Stimulated activated CD8-positive, alpha-beta memory T cell treated with anti-CD3 and anti-CD28 coated beads, Interleukin-15, amount 100 ng/mL, for 1 hour (primary cell): ENCODE results near the gene TTC13.
"Not testable (repeated sequence)": the region's sequence is repeated elsewhere in the genome, so short reads cannot be mapped to it uniquely, and the experiment has no call there.

Experiments
- DNase-seq: peaks from one replicate; pipeline ENCODE4 v3.0.0-alpha.2; 2020; ENCODE audit warnings: low read depth

Gene TTC13

GRCh38 chr1:230978491-230979388 lies at the start of gene TTC13, which contains the start of gene ARV1:
TTC13 (minus strand) TSS chr1:230978861; CDS start chr1:230978830, 31 bp downstream.
ARV1 (plus strand) TSS chr1:230979094; CDS start chr1:230979106, 12 bp downstream.
- DNase-seq, result peak; percentile 91

GRCh38 chr1:231027971-231028370 lies 49.3 kb upstream of the TTC13 start:
- no peak for DNase-seq

GRCh38 chr1:231027136-231027925 lies 48.7 kb upstream of the TTC13 start:
- no peak for DNase-seq

GRCh38 chr1:231026576-231026975 lies 47.9 kb upstream of the TTC13 start:
- no peak for DNase-seq

GRCh38 chr1:231023150-231023549 lies 44.5 kb upstream of the TTC13 start:
- no peak for DNase-seq

GRCh38 chr1:231022543-231022942 lies 43.9 kb upstream of the TTC13 start:
- DNase-seq, result not testable (repeated sequence)

- no peak for DNase-seq
These were observed 42.9 kb upstream of the TTC13 start for GRCh38 chr1:231021540-231022031.

- no peak for DNase-seq
These were observed 42.2 kb upstream of the TTC13 start for GRCh38 chr1:231020816-231021215.

GRCh38 chr1:231020139-231020601 lies 41.5 kb upstream of the TTC13 start:
- no peak for DNase-seq

GRCh38 chr1:231019711-231020110 lies 41.0 kb upstream of the TTC13 start:
- DNase-seq, result no peak

GRCh38 chr1:231016966-231017365 lies 38.3 kb upstream of the TTC13 start:
- DNase-seq, result no peak

GRCh38 chr1:231016234-231016633 lies 37.6 kb upstream of the TTC13 start:
- no peak for DNase-seq

GRCh38 chr1:231013391-231014015 lies 34.8 kb upstream of the TTC13 start:
- no peak for DNase-seq

- no peak for DNase-seq
These were observed 33.3 kb upstream of the TTC13 start for GRCh38 chr1:231011963-231012362.

- no peak for DNase-seq
These were observed 32.7 kb upstream of the TTC13 start for GRCh38 chr1:231011360-231011759.

- not testable (repeated sequence) for DNase-seq
These were observed 28.9 kb upstream of the TTC13 start for GRCh38 chr1:231007535-231007934.

GRCh38 chr1:231001892-231002291 lies 23.2 kb upstream of the TTC13 start:
- DNase-seq, result no peak

GRCh38 chr1:231000639-231001038 lies 22.0 kb upstream of the TTC13 start:
- no peak for DNase-seq

- DNase-seq, result no peak
These were observed 21.5 kb upstream of the TTC13 start for GRCh38 chr1:231000201-231000600.

GRCh38 chr1:230994860-230995259 lies 16.2 kb upstream of the TTC13 start:
- DNase-seq, result no peak

GRCh38 chr1:230992100-230992774 lies 13.6 kb upstream of the TTC13 start:
- no peak for DNase-seq

GRCh38 chr1:230987448-230987847 lies 8.8 kb upstream of the TTC13 start:
- no peak for DNase-seq
